ENCODE data around the gene ANKH. TPM values are rescaled to one million over a fixed set of nuclear protein-coding genes. Genes with fewer than 3 reads are reported as not detected.

ANKH gene
- total RNA-seq, 1 donor from 2014 or later: 21.8 TPM

DNA sequence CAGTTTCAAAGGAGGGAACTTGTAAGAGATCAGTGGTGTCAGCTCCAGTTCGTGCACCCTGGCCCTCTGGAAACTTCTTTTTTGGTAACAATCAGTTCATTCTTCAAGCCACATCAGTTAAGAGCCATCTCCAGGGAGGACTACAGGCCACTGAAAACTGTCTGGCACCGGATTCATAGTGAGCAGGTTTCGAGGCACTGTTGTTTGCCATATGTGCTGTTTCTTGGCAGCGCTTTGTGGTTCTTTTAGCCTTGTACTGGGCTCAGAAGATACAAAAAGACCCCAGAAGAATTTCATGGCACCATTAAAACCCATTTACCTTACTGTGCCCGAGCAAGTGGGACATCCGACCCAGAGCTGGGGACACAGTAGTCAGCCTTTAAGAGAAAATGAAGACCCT, 138.6 kb downstream of the ANKH start:
- no peak for DNase-seq

DNA sequence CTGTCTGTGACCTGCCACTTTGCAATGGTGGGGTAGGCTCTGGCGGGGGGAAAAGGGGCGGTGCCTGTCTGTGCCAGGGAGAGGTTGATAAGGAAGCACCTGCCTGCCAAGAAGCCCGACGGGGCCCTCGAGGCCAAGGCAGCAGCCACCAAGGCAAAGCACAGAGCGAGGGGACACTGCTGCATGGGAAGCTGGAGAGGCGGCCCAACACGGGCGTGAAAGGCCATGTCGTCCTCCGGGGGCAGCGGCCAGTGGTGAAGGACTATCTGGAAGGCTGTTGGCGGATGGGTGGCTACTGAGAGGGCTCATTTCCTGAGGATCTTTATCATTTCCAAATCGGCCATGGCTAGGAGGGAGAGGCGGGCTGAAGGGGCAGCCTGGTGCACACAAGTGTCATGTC, 140.7 kb downstream of the ANKH start:
- no peak for DNase-seq

DNA sequence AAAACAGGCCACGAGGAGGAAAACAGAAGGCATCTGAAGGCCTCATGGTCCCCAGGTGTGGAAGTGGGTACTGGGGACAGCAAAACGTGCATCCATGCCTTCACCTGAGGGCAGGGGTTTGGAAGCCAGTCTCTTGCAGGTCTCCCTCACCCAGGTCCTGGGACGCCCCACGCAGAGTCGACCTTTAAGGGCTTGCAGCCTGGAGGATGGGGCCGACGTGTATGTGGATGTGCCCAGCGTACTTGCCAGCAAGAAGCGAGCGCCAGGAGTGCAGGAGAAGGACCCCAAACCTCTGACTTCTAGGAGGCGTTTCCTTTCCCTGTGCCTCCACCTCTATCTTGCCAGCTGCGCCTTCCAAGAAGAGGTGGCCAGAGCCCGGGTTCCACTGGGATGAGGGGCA, 141.1 kb downstream of the ANKH start:
- no peak for DNase-seq

DNA sequence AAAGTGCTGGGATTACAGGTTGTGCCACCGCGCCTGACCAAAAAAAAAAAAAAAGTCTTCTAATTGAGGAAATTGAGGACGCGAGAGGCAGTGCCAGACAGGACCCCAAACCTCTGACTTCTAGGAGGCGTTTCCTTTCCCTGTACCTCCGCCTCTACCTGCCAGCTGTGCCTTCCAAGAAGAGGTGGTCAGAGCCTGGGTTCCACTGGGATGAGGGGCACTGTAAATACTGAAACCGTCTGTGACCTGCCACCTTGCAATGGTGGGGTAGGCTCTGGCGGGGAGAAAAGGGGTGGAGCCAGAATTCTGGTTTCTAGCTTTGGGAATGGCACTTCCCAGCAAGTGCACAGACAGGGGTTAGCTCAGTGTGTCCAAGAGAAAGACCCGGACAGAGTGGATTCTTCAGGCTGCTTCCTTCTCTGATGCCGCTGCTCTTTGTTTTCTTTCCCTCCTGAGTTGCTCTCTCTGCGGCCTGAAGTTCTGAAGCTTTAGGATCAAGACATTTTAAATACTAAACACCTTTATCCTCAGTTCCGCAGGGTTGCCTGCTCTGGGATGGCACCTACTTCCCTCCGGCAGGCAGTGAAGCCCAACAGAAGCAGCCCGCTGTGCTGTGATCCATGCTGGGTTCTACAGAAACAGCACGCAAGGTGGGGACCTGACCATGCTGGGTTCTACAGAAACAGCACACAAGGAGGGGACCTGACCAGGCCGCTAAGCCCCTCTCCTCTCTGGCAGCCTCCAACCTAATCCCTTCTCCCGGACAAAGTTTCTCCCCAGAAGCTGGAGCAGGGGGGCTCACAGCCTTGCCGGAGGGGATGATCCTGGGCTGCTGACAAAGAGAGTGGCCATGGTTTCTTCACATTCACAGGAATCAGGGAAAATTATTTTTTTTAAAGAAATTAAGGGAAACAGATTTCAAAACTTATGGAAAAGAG, 141.9 kb downstream of the ANKH start:
- DNase-seq: no peak

DNA sequence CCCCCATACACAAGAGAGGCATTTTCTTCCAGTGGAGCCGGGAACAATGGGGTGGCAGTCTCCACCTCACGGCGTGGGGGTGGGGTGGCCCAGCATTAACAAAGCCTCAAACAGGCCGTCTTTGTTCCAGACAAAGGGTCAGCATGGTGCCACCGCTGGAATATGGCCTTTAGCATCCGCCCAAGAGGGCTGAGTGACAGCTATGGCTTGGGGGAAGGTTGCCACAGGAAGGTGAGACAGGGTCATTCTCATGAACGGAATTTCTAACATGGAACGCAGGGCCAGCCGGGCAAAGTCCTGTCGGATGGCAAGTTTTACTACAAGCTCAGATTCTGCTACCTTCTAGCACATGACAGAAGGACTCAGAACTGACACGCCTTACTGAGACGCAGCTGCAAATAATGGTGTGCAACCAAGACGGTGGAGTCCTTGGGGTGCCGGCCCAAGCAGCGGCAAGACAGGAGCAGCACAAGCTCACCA, 143.1 kb downstream of the ANKH start:
- peak; percentile 27 for DNase-seq

DNA sequence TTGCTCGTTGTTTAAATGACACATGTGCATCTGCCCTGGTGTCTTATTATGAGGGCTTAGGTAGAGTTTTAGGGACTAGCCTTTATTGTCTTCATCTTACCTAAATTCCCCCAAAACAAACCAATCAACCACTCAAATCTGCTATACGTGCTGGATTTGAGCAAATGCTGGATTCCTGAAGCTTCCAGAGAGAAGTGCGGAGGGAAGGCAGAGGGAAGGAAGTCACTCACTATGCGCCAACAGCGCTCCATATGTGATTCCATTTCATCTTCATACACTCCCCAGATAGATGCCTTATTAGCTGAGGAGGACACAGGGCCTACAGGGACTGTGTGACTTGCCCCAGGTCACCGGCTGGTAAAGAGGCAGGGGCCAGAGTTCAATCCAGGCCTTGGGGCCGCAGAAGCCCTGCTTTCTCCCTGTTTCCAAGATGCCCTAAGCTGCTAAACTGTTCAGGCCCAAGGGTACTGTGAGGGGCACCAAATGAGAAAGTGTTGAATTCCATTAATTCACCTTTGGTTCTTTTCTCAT, 143.6 kb downstream of the ANKH start:
- DNase-seq: no peak

DNA sequence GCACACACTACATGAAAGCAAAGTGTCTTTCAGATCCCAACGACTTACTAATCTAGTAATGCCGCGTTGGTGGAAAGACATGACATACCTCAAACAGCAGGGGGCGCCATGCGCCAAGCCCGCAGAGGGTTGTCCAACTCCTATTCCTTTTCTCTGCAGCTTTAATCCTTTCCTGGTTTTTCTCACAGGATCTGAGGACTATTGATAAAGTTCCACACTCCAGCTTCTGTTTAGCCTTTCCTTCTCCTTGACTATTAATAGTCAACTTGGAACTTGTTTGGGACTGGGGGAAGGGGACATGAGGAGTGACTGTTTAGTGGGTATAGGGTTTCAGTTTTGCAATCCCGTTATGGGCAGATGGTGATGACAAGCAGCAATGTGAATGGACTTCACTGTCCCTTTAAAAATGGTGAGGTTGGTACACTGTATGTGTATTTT, 144.1 kb downstream of the ANKH start:
- DNase-seq: peak; percentile 90

DNA sequence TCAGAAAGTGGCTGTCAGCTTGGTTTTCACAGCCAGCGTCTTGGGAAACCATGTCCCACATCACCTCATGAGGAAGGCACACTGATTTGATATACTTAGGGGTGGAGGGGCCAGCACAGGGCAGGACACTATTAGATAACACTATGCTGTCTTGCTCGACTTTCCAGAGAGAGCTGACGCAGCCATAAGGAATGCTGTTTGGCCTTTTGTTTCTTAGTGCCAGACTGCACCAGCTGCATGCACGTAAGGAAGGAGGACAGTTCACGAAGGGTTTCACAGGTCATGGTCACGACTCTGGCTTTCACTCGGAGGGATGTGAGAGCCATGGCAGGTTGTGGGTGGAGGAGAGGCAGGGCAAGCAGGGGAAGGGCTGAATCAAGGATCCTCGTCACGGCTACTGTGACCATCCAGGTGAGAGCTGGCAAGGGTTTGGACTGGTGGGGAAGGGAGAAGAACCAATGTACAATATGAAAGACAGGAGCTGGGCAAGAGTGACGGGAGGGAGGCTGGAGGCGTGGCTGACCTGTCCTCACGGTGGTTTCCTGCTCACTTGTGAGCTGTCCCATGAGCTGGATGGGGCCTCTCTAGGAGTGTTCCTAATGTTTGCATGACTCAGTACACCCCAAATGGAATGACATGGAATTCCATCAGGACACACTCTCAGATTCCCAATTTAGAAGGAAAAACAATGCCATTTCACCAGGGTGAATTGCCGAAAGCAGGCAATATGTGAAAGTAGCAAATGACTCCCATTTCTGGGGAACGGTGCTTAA, 145.3 kb downstream of the ANKH start:
- DNase-seq: no peak

DNA sequence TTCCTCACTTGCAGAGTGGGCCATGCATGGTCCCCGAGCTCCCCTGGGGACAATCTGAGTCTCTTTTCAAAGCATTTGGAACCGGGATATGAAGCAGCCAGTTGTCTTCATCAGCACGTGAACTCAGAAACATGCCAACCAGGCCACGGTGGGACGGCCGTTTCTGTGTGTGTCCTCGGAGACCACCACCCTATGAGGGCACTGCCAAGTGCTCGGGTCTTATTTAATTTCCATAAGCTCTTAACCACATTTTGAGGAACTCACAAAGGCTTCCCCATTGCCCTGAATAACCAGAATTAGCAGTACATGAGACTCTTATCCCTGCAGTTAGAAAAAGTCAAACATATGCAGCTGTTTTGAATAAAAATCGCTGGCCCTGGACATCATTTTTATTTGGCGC, 146.9 kb downstream of the ANKH start:
- DNase-seq: no peak

DNA sequence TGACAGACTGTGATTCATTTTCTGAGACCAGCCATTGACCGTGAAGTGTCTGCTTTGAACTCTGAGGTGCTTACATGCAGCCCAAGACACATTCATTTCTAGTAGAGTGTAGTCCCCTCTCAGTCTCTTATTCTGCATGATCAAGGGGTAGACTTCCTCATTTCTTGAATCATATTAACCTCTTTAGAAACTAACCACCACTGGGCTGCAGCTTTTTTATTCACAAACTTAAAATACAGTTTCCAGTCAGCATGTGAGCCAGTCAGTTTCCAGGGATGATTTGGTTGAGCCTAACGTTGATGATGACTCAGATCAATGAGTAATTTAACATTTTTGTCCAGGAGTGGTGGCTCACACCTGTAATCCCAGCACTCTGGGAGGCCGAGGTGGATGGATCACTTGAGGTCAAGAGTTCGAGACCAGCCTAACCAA, 147.9 kb downstream of the ANKH start:
- DNase-seq: no peak

DNA sequence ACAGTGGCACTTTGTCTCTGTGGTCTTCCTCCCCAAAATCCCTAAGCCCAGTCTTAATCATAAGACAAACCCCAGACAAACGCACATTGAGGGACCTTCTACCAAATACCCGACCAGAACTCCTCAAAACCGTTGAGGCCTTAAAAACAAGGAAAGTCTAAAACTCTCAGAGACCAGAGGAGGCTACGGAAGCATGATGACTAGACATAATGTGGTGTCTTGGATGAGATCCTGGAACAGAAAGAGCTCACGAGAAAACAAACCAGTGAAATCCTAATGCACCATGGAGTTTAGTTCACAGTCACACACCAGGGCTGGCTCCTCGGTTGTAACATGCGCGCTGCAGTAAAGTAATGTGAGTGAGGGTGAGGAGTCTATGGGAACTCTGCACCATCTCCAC, 148.7 kb downstream of the ANKH start:
- DNase-seq: no peak

DNA sequence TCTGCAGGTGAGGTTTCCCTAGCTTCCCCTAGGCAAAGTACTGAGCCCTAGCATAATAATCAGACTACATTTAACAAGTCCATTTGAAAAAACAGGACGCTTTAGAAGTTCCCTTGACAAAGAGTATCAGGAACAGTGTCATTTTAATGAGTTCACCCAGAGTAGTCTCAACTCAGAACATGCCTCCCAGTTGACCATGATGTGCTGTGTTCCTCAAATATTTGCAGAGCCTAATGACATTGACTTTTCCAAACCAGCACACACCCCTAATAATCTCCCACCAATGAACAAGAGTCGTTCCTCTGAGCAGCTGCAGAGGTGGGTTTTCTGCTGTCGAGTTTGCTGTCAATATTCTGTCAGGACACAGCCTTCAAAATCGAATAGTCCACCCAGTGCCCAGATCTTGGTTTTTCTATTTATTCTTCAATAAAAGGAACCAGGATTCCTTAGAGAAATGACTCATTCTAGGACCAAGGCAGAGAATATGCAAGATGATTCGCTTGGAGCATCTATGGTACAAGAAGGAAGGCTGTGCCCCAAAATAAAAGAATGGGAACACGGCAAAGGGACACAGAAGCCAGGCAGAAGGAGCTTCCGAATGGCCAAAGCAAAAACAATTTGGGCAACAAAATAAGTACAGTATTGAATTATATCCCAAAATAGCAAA, 149.5 kb downstream of the ANKH start:
- DNase-seq: no peak

DNA sequence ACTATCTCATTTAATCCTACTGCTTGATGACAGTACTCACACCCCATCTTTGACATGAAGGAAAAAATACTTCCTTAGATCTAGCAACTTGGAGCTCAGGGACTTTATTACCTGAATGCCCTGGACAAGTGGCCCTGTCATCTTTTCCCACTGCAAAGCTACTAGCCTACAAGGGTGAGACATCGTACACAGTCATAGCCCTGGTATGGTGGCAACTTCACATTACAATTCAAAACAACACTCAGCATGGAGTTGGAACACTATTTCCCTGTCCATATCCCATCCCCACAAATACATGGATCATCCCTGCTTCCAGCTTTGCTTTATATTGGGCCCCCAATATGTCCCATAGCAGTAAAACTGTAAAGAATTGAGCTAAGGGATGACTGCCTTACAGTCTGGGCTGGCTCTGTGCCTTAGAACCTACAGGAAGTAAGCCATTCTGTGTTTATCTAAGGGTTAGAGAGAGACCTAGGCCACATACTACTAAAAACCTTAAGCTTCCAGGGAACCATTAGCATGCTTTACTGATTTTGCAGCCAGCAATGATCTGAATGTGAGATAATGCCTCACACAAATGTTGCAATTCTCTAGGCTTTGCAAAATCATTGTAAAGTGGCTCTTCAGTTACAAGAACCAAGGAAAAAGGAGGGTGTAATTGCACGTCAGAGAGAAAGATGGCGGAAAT, 151.2 kb downstream of the ANKH start:
- DNase-seq: no peak

DNA sequence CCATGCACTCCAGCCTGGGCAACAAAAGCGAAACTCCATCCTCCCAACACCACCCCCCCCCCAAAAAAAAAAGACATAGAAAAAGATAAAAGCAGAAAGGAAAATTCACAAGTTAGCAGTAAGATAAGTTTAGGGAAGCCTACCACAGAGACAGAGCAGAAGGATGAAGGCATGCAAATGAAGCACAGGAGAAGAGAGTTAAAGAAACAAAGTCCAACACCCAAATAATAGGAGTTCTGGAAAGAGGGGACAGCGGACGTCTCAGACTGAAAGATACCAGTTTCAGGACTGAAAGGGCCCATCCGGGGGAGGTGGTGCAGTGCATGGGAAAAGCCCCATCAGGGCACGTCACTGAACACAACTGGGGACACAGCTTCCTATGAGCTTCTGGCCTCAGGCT, 152.8 kb downstream of the ANKH start:
- no peak for DNase-seq

DNA sequence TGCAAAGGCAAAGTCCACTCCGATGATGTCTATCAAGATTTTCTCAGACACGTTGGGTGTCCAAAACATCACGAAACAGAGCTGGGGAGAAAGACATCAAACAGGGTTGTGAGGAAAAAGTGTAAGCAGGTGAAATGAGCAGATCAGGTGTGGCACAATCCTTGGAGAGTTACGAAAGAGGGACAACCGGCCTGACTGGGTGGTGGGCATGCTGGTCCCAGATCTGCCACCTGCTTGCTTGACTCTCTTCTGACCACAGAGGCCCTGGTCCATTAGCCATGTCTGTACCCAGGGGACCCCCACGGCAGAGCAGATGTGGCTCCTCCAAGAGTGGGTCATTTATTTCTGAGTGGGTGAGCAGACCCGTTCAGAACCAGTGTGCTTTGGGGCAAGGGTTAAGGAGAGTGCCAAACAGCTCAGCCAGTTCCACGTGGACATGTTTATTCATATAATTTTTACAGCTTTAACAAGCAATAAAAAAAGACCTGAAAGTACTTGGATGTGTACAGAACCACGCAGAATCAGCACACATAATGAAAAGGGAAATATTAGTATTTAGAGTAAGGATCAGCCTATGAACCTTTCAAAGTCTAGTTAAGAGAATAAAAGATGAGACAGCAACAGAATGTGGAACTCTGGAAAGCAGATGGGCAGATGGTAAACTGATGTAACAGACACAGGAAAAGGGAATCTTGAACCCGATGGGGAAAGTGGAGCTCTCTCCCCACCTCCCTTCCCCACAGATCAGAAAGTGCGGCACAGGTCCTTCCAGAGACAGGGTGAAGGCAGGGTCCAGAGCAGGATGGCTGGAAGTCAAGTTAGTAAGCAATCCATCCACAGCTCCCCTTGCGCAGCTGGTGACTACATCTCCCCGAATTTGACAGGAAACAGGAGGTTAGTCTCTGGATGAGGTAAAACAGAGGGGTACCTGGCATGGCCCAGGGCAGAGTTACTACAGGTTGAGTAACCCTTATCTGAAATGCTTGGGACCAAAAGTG, 154.5 kb downstream of the ANKH start:
- no peak for DNase-seq

DNA sequence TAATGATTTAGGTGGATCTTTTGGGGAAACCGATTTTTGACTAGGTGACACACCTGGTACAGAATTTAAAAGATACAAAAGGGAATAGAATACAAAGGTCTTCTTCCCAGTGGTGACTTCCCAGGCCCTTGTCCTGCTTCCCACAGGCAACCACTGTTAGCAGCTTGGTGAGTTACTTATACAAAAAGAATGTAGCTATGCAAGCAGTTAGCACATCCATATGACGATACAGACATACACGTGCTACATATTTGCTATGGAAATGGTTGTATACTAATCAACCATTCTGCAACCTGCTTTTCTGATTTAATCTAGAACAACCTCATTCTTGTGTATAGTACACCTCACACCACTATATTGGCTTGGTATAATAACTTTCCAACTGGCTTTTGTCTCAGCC, 156.1 kb downstream of the ANKH start:
- no peak for DNase-seq

DNA sequence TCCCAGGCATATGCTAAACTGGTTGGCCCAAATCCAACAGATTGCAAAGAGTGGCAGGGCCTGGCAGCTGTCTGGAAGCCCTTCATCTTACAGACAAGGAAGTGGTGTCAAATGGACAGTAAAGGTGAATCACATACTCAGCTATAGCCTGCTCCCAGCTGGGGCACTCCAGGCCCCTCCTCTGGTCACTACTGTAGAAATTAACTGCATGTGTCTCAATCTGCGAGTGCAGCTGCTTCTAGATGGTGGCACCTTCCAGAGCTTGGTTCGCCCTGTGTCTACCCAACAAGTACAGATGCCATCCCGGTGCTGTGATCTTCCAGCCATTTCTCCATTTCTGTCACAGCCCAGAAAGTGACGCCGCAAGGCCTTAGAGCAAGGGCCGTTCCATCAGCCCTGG, 156.9 kb downstream of the ANKH start:
- peak; percentile 12 for DNase-seq

DNA sequence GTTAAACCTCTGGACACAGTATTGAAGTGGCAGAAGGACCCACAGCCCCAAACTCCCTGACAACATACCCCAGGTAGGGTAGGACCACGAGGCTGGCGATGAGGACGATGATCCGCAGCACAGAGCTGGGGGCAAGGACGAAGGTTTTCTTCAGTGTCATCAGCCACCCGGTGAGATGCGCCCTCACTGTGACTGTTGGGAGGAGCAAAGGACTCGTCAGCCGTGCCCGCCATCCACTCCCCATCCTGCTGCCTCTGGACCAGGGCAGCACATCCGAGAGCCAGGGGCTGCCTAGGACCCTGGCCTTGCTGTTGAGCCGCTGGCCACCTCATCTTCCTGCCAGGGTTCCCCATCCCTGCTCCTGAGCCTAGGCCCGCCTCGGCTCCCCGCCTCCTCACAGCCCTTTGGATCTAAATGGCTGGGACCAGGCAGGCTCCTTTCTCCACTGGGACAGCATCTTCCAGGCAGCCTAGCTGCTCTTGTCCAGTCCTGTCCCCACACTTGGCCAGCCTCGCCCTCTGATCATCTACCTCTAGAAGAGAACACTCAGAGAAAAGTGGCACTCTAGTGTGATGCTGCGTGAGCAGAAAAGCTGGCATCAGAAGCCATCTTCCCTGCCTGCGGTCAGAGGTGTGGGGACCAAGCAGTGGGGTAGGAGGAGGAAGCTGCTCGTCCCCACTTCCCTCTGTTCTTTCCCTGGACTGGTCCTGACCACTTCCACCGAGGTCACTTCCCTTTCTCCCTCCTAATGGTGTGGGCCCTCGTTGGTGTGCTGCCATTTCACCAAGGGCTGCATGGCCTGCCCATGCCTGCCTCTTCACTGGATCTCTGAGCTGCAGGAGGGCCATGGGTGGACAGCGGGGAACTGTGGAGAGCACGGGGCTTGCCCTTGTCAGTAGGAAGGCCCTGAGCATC, 157.8 kb downstream of the ANKH start:
- no peak for DNase-seq

DNA sequence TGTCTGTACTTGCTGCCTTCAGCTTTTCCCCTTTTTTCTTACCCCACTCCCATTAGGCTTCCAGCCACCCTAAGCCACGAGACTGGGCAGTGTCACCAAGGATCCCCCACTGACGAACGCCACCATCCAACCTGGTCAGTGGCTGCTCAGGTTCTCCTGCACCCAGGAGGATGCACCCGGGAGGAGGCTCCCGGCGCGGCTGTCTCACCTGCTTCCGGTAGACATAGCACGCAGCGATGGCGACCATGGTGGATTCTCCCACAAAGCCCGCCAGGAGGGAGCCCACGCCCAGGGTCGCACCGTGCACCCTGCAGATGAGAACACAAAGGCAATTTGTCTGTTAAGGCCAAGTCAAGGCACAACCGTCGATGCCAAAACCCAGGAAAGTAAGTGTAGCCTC, 158.9 kb downstream of the ANKH start:
- no peak for DNase-seq

DNA sequence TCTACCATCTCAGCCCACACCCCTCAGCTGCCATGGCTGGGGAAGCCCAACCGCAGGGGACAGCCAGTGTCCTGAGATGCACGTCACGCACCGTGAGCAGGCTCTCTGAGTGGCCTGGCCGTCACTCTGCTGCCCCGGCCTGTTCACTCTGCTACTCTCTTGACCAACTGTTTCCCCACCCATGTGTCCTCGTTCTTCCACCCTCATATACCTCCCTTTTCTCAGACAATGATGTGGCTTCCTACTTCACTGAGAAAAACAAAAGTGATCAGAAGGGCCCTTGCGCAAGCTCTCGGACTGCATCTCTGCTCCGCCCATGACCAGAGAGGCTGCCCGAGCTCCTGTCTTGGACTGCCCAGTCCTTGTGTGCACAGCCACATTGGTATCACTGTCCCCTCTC, 159.4 kb downstream of the ANKH start:
- no peak for DNase-seq
